Ammon's horn (tissue), 1 donor: ENCODE measurements around the gene STK32A.
A peak's percentile ranks its signal among the peaks of the same experiment; 100 is the strongest.
"Not testable (repeated sequence)": the region's sequence is repeated elsewhere in the genome, so short reads cannot be mapped to it uniquely, and the experiment has no call there.

ENCODE experiments used
- DNase-seq: peaks from one replicate; pipeline ENCODE4 v3.0.0-alpha.2; 2016; ENCODE audit warnings: low spot score

The STK32A gene

DNA sequence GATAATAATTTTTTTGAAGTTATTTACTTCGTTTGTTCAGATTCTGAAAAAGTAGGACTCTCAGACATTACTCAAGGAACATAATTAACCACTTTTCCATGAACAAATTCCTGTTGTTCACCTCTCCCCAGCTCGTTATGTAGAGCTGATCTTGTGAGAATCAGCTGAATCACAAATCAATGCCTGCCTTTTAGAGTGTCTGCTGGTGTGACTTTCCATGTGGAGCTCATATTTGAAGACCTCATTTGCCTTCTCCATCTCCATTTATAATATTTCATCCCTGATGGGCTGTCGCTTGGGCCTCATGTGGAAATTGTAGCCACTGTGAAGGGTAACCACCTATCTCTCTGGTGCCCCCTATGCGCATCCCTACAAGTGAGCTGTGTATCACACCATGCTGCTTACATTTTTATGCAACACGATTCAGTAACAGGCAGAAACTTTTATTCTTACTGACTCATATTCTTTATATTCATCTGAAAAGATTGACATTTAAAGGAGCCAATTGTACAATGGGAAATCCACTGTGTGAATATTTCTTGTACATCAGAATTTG, 111.3 kb downstream of the STK32A start:
- DNase-seq, result no peak

DNA sequence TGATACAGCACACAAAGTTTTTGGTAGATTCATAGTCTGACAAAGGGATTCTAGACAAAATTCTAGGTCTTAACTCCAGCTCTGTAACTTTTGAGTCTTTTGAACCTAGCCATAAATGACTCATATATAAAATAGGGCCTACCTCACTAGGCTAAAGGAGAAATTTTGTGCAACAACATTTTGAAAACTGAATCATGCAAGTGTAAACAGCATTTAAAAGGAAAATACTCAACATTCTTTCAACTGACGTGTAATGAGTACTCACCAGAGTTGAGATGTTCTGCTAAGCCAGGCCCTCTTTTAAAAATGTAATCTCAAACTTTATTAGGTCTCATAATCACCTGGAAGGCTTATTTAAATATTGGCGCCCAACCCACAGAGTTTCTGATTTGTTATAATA, 113.2 kb downstream of the STK32A start:
- no peak for DNase-seq

DNA sequence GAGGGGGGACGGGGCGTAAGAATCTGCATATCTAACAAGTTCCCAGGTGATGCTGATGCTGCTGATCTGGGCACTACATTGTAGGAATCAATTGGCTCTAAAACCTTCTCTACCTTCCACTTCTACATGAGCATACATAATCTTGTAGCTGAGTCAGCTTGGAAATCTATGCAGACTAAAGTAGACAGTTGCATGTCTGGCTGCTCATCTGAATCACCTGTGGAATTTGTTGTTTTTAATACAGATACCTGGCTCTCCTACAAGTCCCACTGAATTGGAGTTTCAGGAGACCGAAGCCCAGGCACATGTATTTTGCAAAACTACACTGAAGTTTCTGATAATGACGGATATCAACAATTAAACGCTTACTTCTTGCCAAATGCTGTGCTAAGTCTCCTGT, 113.6 kb downstream of the STK32A start:
- no peak for DNase-seq

DNA sequence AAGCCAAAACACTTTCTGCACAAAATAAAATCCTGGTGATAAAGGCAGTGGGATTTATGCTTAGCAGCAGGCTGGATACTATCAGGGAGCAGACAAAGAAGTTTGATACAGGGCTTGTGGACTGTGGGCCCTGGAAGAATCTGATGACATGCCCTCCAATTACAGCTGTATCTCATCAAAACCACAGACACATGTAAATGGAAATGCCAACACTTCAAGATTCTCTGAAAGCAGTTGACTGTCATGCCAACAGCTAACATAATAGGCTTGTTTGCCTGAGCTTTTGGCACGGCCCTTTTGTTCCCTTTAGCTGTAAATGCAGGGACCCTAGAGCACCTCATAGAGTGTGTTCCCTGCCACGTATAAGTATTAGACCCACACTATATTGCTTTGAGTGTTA, 114.4 kb downstream of the STK32A start:
- DNase-seq, result no peak

DNA sequence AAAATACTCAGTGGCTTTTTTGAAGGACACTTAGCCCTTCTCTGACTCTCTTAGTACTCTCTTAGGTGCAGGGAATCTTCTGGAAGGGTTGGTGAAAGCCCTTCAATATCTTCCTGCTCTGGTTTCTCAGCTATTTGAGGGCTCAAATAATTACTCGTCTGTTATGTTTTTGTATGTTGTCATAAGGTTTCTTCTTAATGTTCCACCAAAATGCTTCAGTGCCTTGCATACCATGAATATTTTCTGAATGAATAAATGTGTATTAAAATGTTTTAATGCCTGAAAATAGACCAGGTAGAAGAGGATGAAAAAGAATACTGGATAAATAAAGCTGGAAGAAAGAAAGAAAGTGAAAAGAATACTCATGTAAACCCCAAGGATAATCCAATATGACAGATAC, 124.3 kb downstream of the STK32A start:
- no peak for DNase-seq

DNA sequence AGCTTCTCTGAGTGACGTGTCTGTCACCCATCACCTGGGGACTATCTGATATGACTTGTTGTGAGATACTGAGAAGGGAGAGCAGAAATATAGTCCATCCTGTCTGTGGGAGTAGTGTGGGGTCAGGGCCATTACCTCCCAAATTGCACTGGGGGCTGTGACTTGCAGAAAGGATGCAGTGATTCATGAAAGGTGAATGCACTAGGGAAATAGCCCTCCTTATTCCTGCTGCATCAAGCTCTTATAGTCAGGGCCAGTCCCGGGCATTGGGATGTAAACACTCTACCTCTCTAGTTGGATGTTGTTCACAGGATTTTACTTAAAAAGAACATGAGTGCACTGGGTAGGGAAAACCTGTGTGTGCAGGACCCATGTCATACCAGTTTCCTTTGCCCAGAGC, 124.8 kb downstream of the STK32A start:
- DNase-seq, result no peak

DNA sequence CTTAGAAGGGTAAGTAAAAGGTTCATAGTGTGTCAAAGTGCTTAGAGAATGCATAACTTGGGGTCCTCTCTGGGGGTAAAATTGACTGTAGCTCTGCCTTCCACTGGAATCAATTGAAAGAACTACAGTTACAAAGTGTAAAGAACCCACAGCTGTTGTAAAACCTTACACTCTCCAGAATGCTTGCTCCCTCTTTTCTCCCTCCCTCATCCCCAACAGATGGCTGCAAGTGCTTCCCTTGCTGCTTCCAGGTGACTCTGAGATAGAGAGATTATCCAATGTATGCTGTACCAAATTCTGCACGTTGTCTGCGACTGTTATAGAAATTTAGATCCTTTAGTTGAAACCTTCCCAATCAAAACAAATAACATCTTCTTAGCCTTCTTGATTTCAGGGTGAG, 126.0 kb downstream of the STK32A start:
- DNase-seq, result no peak

DNA sequence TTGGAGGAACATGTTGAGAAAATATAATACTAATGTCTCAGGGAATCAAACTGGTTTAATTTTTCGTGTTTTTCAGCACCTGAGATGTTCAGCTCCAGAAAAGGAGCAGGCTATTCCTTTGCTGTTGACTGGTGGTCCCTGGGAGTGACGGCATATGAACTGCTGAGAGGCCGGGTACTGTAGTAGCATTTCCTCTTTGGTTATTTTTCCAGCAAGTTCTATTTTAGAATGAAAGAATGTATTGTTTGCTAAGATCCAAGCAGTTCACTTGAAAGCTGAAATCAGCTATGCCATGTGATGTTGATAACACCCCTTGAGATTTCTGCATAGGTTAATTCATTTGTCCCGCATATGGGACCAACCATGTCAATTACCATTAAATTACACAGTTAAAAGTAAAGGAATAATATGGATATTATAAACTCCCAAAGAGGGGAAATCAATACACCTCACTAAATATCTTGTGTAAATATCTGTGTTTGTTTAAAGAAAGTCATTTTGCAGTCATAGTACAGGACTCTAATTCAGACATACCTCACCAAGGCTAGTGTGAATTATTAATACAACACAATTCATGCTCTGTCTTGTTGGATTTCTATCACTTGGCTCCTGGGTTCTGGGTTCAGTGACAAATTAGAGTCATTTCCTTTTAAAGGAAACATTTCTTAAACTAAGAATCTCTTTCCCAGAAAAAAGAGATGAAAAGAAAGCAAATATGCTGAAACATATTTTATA, 126.8 kb downstream of the STK32A start:
- no peak for DNase-seq

DNA sequence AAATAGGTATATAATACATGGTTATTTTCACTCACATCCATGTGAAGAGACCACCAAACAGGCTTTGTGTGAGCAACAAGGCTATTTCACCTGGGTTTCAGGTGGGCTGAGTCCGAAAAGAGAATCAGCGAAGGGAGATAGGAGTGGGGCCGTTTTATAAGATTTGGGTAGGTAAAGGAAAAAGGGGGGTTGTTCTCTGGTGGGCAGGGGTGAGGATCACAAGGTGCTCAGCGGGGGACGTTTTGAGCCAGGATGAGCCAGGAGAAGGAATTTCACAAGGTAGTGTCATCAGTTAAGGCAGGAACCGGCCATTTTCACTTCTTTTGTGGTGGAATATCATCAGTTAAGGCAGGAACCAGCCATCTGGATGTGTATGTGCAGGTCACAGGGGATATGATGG, 132.6 kb downstream of the STK32A start:
- DNase-seq, result not testable (repeated sequence)

DNA sequence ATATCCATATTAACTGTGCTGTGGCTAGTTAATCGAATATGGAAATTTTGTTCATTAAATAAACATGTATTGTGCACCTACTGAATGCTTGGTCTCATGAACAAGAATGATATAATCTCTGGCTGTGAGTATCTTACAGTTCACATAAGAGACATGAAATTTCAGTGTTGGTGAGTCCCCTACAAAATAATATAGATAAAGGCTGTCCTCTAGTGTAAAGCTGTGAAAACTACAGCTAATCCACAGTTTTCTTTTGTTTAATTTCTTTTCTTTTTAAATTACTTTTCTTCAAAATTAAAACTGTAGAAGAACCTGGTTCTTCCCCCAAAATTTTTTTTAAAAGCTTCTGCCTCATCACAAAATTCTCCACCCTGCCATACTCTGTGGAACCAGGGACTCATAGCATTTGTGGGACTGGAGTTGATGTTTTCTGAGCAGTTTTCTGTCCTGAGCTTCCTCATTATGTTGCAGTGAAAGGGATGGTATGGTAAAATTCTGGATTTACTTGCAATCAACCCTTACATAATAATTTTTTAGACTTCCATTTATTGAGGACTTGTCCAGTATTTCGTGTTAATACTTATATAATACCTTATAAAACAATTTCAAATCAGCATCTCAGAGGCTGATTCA, 135.0 kb downstream of the STK32A start:
- no peak for DNase-seq

DNA sequence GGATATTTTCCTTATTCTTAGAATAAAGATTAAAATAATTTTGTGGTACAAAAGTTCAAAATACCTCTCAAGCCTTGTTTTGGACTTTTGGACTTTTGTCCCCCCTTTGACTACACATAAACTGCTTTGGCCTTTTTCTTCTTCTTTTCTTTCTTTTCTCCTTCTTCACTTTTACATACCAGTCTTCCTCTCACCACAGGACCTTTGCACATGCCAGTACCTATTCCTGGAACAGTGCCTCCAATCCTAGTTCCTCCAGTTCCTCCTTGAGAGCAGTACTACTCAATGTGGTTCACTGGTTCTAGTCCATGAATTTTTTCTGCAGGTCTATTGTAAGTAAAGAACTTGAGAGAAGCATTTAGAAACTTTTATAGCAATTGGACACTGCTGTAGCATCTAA, 136.5 kb downstream of the STK32A start:
- DNase-seq, result no peak

DNA sequence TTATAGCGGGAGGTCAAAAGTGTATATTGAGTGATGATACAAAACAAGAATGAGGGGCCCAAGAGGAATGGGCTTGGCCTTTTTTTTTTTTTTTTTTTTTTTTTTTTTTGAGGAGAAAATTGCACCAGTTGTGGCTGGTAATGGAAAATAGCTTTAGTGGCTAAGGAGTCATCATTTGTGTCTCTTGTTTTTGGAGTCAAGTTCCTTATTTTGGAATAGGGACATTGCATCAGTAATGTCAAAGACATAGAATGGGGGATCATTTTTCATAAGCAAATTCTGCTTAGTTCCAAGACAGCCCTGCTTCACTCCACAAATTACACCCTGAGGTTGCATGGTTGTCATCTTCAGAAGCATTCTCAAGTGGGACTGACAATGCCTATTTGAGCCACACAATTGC, 137.4 kb downstream of the STK32A start:
- no peak for DNase-seq

DNA sequence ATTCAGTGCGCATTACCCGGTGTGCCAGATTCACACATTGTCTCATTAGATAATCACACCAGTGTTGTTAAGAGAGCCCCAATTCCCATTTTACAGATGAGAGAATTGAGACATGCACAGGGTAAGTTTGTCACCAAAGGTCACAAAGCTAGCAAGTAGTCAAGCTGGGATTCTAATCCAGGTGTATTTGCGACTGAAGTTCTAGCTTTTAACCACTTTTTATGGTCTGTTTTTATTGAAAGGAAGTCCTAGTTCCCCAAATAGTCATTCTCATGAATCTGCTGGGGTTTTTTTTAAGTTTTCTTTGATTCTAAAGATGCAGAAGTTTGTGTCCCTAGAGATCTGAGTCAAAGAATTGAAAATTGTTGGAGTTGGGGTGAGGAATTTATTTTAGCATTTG, 138.5 kb downstream of the STK32A start:
- no peak for DNase-seq

DNA sequence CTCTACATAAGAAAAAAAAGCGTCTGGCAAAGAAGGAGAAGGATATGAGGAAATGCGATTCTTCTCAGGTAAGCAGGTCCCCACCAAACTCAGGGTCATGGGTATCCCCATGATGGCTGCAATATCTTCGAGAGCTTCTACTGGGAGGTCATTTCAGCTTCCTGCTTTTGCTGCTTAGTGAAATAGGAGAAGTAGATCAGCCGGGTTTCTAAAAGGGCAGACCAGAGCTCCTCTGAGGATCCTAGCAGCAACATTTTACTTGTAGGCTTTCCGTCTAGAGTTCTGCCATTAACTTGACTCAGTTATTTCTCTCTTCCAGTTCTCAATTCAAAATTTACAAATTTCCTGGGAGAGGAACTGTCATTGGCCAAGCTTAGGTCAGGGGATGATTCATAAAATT, 140.3 kb downstream of the STK32A start:
- no peak for DNase-seq

DNA sequence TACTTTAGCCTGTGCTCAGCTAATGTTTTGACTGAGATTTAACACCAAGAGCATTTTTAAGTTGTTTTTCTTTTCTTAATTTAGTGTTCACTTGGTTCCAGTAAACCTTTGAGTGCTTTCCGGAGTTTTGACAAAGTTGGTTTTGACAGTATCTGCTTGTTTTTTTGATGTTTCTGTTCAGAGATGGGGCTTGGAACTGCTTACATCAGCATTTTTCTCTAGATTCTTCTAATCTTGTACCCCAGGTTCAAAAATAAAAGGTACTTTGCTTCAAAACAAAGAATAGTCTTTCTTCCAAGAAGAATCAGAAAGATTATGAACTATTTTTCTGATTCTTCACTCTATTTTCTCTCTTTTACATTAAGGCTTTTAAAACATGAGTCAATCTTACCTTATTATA, 142.9 kb downstream of the STK32A start:
- DNase-seq, result no peak

DNA sequence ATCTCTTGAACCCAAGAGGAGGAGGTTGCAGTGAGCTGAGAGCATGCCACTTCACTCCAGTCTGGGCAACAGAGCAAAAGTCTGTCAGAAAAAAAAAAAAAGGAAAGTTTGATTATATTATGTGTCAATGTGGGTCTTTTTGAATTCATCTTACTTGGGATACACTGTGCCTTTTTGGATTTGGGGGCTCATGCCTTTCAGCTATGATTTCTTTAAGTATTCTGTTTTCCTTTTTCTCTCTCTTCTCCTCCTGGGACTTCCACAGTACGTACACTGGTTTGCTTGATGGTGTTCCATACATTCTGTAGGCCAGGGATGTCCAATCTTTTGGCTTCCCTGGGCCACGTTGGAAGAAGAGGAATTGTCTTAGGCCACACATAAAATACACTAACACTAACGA, 146.7 kb downstream of the STK32A start:
- no peak for DNase-seq

DNA sequence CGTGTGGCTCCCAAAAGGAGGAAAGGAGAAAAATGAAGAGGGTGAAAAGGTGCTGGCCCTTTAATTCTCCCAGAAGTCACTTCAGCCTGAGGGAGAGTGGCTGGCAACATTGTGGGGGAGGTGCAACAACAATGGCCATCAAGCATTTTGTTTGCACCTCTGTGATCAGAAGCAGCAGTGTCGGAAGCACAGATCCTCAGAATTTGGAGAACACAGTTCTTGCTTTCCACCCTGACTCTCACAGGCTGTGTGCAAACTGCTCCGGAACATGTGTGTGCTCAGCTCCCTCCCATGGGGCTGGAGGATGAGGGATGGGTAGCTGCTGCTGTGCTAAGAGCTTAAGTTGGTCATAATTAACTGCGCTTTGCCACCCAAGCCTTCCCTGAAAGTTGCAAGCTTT, 147.9 kb downstream of the STK32A start:
- peak; percentile 18 for DNase-seq

DNA sequence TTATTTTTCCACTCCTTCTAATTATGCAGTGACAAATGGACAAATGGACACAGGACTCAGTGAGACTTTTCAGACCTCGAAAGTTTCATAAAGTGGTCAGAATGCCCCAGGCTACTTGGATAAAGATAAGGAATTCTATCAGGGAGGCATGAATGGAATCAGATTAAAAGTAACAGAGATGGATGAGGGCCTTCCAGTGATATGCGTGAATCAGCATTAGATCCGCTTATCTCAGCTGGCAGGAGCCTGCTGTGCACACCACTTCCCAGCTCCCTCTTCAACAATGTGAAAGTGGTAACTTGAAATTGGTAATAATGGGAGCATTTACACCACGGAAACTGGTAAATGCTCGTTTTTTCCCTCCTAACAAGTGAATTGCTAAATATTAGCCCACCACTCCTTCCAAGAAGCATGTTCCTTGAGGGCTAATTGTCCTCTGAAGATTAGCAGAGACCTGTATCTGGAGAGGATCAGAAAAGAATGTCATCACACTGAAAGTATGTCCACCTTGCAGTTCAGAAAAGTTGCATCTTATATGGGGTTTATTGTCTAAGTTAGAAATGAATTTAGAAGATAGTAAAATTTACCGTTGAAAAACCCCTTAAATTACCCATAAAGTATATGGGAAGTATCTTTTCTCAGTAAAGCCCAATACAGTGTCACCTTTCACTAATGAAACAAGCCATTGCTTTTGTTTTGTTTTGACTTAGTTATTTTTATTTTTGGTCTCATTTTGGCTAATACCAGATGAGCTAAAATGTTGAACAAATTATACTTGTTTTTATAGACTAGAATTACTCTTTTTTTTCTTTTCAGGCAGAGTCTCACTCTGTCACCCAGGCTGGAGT, 149.7 kb downstream of the STK32A start:
- DNase-seq, result no peak

DNA sequence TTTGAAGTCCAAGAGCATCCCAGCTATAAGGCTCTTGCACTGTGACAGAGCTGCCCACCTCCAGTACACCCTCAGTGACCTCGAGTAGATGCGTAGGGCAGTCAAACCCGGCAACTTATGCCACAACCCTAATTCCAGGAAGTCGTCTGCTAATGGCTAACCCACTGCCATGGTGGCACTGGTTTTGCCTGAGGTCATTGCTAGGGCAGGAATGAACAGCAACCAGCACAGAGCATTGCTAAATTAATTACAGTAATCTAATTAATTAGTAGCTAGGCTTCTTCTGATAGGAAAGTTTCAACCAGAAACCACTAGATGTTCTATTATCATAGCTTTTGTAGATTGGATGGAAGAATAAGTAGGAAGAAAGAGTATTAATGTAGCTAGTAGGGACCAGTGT, 152.3 kb downstream of the STK32A start:
- no peak for DNase-seq

DNA sequence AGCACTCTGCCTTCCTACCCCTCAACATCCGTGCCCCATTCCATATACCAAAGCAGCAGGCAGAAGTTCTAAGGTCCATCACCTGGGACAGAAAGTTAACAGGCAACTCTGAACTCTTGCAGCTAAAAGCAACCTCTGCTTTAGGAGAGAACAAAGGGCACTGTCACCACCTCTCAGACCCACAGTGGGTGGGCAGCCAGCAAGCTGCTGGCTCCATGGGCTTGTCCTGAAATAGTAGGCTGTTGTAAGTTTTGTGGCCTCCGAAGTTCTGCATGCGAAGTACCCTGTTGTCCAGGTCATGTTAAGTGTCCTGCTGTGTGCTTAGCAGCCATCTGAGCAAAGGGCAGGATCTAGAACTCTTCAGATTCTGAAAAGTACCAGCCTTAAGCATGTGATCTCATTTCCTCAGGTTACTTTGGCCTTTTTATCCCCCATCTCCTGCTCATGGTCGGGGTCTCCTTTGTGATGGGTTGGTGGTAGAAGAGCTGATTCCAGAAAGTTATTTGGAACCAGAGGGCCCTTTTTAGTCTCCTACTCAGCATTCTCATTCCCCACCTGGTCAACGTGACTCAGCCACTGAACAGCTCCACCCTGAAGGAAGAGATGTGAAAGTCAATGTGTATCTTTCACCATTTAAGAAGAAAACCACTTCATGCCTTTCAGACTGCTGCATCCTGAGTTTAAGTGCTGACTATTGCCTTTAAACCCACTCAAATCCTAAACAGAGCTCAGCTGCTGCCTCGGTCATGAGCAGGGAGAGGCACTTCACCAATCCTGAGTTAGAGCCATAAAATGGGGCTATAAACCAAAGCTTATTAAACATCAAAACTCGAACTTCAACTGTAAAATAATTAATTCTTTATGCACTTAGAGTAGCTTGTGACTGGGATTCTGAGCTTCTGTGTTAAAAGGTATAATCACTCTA, 153.6 kb downstream of the STK32A start:
- DNase-seq, result no peak

DNA sequence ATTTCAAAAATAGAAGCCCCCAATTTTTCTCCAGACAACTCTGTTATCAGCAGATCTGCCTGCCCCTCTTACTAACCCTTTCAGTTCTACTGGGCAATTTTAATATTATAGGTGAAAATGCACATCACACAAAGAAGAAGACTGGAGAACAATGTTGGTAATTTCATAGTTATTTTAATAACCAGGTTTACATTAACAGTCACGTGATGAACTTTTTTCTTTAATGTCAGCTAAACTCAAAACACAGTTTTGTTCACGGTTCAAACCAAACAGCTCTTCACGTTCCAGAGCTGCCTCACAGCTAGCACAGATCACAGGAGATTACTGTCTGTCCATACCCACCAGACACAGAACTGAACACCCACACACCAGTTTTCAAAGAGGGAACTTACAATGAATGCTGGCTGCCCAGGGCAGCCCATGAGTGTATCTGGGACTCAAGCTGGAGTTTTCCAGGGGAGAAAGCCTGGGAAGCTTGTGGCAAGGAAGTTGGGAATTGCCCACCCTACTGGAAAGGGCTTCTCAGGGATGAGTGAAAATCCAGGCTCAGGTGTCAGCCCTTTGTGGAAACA, 155.9 kb downstream of the STK32A start:
- DNase-seq, result no peak
